ENCODE results near the gene RERE.
A peak's percentile ranks its signal among the peaks of the same experiment; 100 is the strongest.

The RERE gene

GRCh38 chr1:8541961-8542521, 275.4 kb downstream of the RERE start:
- no peak for DNase-seq (ENCODE audit: low read depth)

GRCh38 chr1:8540971-8541370, 276.5 kb downstream of the RERE start:
- no peak for DNase-seq (ENCODE audit: low read depth)

GRCh38 chr1:8540261-8540941, 277.0 kb downstream of the RERE start:
- no peak for DNase-seq (ENCODE audit: low read depth)

- DNase-seq (ENCODE audit: low read depth) = no peak
Observed at GRCh38 chr1:8539683-8540082, 277.8 kb downstream of the RERE start.

GRCh38 chr1:8538502-8538901, 278.9 kb downstream of the RERE start:
- no peak for DNase-seq (ENCODE audit: low read depth)

- DNase-seq (ENCODE audit: low read depth) = no peak
Observed at GRCh38 chr1:8537991-8538390, 279.4 kb downstream of the RERE start.

- DNase-seq (ENCODE audit: low read depth) = no peak
Observed at GRCh38 chr1:8536515-8536914, 280.9 kb downstream of the RERE start.

GRCh38 chr1:8533907-8534306, 283.5 kb downstream of the RERE start:
- DNase-seq (ENCODE audit: low read depth) = no peak

GRCh38 chr1:8533124-8533523, 284.3 kb downstream of the RERE start:
- DNase-seq (ENCODE audit: low read depth) = no peak

- DNase-seq (ENCODE audit: low read depth) = no peak
Observed at GRCh38 chr1:8529901-8530300, 287.5 kb downstream of the RERE start.

GRCh38 chr1:8527941-8528340, 289.5 kb downstream of the RERE start:
- DNase-seq (ENCODE audit: low read depth) = no peak

- DNase-seq (ENCODE audit: low read depth) = peak; percentile 53
Observed at GRCh38 chr1:8525558-8526275, 291.7 kb downstream of the RERE start.

GRCh38 chr1:8525216-8525557, 292.3 kb downstream of the RERE start:
- DNase-seq (ENCODE audit: low read depth) = no peak

GRCh38 chr1:8524627-8525157, 292.7 kb downstream of the RERE start:
- no peak for DNase-seq (ENCODE audit: low read depth)

- no peak for DNase-seq (ENCODE audit: low read depth)
Observed at GRCh38 chr1:8523666-8524206, 293.7 kb downstream of the RERE start.

- DNase-seq (ENCODE audit: low read depth) = no peak
Observed at GRCh38 chr1:8520483-8520966, 296.9 kb downstream of the RERE start.

- DNase-seq (ENCODE audit: low read depth) = no peak
Observed at GRCh38 chr1:8519167-8519566, 298.3 kb downstream of the RERE start.

GRCh38 chr1:8518490-8518801, 299.0 kb downstream of the RERE start:
- DNase-seq (ENCODE audit: low read depth) = no peak

GRCh38 chr1:8517661-8518489, 299.6 kb downstream of the RERE start:
- DNase-seq (ENCODE audit: low read depth) = no peak

- no peak for DNase-seq (ENCODE audit: low read depth)
Observed at GRCh38 chr1:8516793-8517556, 300.5 kb downstream of the RERE start.

- DNase-seq (ENCODE audit: low read depth) = no peak
Observed at GRCh38 chr1:8516278-8516777, 301.1 kb downstream of the RERE start.

Data from stimulated activated CD4-positive, alpha-beta T cell treated with anti-CD3 and anti-CD28 coated beads, Interleukin-2, amount 100 ng/mL, for 4 hours (primary cell).